Measurements from ENCODE around the gene APOBEC3A.

- no peak for TF ChIP-seq POLR2A (IDR thresholded peaks at IDR 0.05)
- TF ChIP-seq, protein P1, sequence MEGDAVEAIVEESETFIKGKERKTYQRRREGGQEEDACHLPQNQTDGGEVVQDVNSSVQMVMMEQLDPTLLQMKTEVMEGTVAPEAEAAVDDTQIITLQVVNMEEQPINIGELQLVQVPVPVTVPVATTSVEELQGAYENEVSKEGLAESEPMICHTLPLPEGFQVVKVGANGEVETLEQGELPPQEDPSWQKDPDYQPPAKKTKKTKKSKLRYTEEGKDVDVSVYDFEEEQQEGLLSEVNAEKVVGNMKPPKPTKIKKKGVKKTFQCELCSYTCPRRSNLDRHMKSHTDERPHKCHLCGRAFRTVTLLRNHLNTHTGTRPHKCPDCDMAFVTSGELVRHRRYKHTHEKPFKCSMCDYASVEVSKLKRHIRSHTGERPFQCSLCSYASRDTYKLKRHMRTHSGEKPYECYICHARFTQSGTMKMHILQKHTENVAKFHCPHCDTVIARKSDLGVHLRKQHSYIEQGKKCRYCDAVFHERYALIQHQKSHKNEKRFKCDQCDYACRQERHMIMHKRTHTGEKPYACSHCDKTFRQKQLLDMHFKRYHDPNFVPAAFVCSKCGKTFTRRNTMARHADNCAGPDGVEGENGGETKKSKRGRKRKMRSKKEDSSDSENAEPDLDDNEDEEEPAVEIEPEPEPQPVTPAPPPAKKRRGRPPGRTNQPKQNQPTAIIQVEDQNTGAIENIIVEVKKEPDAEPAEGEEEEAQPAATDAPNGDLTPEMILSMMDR (IDR thresholded peaks at IDR 0.05), result no peak
Measured at GRCh38 chr22:38924347-38924952, 33.0 kb upstream of the APOBEC3A start.

Measured in lower leg skin (tissue), 3 donors.